NCI-H128 (cell line): ENCODE data around the gene MAGEB6.
"Not testable (repeated sequence)": the region's sequence is repeated elsewhere in the genome, so short reads cannot be mapped to it uniquely, and the experiment has no call there.

Experiments used
- DNase-seq: peaks from one replicate; lab custom pipeline; 2025; ENCODE audit not compliant: unreplicated experiment; lab: John Stamatoyannopoulos, UW

The MAGEB6 gene, protein sequence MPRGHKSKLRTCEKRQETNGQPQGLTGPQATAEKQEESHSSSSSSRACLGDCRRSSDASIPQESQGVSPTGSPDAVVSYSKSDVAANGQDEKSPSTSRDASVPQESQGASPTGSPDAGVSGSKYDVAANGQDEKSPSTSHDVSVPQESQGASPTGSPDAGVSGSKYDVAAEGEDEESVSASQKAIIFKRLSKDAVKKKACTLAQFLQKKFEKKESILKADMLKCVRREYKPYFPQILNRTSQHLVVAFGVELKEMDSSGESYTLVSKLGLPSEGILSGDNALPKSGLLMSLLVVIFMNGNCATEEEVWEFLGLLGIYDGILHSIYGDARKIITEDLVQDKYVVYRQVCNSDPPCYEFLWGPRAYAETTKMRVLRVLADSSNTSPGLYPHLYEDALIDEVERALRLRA

GRCh38 chrX:26192204-26192603, at the start of gene MAGEB6:
MAGEB6 (plus strand) TSS chrX:26192440; CDS start chrX:26193847, 1,407 bp downstream.
- no peak for DNase-seq

- no peak for DNase-seq
Measured at GRCh38 chrX:26146024-26146423, 46.2 kb upstream of the MAGEB6 start.

DNA sequence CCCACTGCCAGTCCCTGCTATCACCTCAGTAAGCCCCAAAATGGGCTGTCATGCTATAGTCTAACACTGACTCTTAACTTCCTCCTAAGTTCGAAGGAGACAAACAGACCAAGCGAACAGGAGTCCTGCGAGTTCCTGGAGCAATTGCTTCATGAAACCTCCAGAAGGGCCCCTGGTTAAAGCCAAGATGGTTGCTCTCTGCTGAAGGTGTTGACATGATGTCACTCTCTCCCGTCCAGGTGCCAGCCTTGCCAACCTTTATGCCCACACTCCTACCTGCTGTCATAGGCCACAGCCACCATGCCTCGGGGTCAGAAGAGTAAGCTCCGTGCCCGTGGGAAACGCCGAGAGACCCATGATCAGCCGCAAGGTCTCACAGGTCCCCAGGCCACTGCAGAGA, 31.9 kb upstream of the MAGEB6 start, which contains the start of gene MAGEB6B:
Gene MAGEB6B (plus strand): TSS at position 301 of the 400 bp plus-strand sequence. CDS start 0 bp downstream, at position 301.
- no peak for DNase-seq

DNA sequence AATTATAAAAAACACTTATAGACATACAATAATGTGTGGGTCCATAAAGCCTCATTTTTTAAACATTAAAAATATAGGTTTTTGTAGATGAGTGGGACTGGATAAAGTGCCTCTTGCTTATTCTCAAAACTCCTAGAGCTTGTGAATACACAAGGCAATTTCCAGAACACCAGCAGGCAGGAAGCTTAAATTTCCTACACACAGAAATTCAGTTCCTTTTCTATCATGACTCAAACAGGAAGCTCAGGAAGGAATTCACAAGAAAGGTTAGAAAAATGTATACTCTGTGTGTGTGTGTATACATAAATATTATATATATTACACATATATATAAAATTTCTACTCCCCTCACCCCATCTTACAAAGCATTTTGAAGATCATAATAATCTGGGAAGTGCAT, 11.3 kb downstream of the MAGEB6 start:
- DNase-seq, result no peak

GRCh38 chrX:26204717-26205116, 12.5 kb downstream of the MAGEB6 start:
- not testable (repeated sequence) for DNase-seq

- DNase-seq, result no peak
Measured at GRCh38 chrX:26208012-26208411, 15.8 kb downstream of the MAGEB6 start.

- DNase-seq, result no peak
Measured at GRCh38 chrX:26215869-26216268, 23.6 kb downstream of the MAGEB6 start, which contains the start of gene MAGEB5. MAGEB5 (plus strand) TSS chrX:26216169; CDS start chrX:26217302, 1,133 bp downstream.

- DNase-seq, result no peak
Measured at GRCh38 chrX:26219351-26219750, 27.1 kb downstream of the MAGEB6 start.

GRCh38 chrX:26234177-26234576, 41.9 kb downstream of the MAGEB6 start:
- no peak for DNase-seq
